Duodenal mucosa (tissue), 2 donors: ENCODE data around the gene UNC79.
"Not testable (repeated sequence)": the region's sequence is repeated elsewhere in the genome, so short reads cannot be mapped to it uniquely, and the experiment has no call there.

ENCODE experiments used
- H3K27ac ChIP-seq: one replicate; pipeline ENCODE4 v1.7.0; 2013; ENCODE audit warnings: low read depth, low read length
- H3K27me3 ChIP-seq, 2 donors: one replicate each; pipeline ENCODE4 v1.7.0; 2013; ENCODE audit warnings: low read length in 2 of 2, control low read depth in 1 of 2; ENCODE audit not compliant: insufficient read depth in 2 of 2, control insufficient read depth in 1 of 2
- H3K36me3 ChIP-seq, 2 donors: one replicate each; pipeline ENCODE4 v1.7.0; 2013; ENCODE audit warnings: low read length in 2 of 2, control low read depth in 1 of 2; ENCODE audit not compliant: insufficient read depth in 2 of 2, control insufficient read depth in 1 of 2
- H3K4me1 ChIP-seq, 2 donors: one replicate each; pipeline ENCODE4 v1.7.0; 2013; ENCODE audit warnings: low read length in 2 of 2, control low read depth in 1 of 2; ENCODE audit not compliant: insufficient read depth in 2 of 2, control insufficient read depth in 1 of 2
- H3K4me3 ChIP-seq, 2 donors: one replicate each; pipeline ENCODE4 v1.7.0; 2013; ENCODE audit warnings: low read length in 2 of 2, low read depth in 1 of 2
- H3K9ac ChIP-seq, 2 donors: one replicate each; pipeline ENCODE4 v1.7.0; 2013; ENCODE audit warnings: low read length in 2 of 2, low read depth in 1 of 2
- H3K9me3 ChIP-seq, 2 donors: one replicate each; pipeline ENCODE4 v1.7.0; 2013; ENCODE audit warnings: low read length in 2 of 2, control low read depth in 1 of 2; ENCODE audit not compliant: control insufficient read depth in 1 of 2

Gene UNC79

DNA sequence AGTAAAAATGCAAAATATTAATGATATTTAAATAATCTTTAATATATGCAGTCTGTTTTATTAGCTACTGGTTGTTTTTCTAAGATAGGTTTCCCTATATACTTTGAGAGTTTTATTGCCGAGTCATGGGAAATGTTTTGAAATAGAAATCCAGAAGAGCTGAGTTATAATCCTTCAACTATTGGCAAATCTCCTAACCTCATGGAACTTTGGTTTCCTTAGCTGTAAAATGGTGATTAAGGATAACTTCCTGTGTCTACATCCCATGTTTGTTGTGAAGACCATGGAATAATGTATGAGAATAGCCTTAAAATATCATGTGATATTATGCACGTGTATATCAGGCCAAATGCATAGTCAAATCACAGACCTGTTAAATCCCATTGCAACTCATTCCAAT, 51.0 kb downstream of the UNC79 start:
- Histone ChIP-seq H3K9ac (no peak overlapping the region), H3K9me3 (no peaks in the 10 kb centered on the region), H3K36me3 (no peaks in the 10 kb centered on the region), H3K4me1 (no peaks in the 10 kb centered on the region), H3K27ac (no peak overlapping the region), H3K4me3 (no peak overlapping the region), H3K27me3 (no peaks in the 10 kb centered on the region)

DNA sequence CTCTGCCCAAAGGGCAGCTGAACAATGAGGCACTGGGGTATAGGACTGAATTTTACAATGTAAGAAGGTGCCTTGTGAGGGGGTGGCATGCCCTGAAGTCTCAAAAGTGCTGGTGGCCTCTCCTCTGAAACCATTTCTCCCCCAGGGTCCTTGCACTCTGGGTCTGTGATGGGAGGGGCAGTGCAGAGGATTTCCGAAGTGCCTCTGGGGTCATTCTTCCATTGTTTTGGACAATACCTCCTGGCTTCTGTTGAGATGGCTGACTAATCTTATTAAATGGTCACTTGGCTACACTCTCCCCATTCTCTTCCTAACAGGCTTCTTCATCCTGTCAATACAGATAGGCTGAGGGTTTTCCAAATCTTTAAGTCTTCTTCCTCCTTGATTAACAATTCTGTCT, 59.3 kb downstream of the UNC79 start:
- no peaks in the 10 kb centered on the region for H3K36me3 ChIP-seq
- H3K9ac ChIP-seq = no peak overlapping the region
- peaks cover 0 to 3% of the 10 kb centered on the region in 2 donors for H3K9me3 ChIP-seq

DNA sequence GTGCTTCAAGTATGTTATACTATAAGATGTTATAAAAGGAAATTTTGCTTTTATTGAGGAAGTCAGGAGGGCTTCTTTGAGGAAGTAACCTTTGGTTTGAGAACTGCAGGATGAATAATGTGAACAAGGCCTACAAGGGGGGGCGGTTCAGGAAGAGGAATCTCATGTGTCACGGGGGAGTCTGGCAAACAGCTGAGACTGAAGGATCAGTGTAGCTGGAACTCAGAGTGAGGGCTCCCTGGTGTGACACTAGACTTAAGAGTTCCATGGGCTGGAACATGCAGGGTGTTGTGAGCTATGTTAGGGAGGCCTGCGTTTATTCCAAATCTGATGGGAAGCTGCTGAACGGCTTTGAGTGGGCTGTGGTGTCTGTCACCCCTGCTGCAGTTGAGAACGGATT, 62.3 kb downstream of the UNC79 start:
- no peaks in the 10 kb centered on the region for H3K4me1 ChIP-seq
- H3K27me3 ChIP-seq = no peaks in the 10 kb centered on the region
- H3K9me3 ChIP-seq = peaks cover 0 to 3% of the 10 kb centered on the region in 2 donors
- no peaks in the 10 kb centered on the region for H3K36me3 ChIP-seq
- H3K9ac ChIP-seq = no peak overlapping the region
- no peak overlapping the region for H3K4me3 ChIP-seq
- no peak overlapping the region for H3K27ac ChIP-seq

More for the DNA sequence above, 59.3 kb downstream of the UNC79 start:
- H3K27me3 ChIP-seq = no peaks in the 10 kb centered on the region
- H3K4me1 ChIP-seq = no peaks in the 10 kb centered on the region
- no peak overlapping the region for H3K27ac ChIP-seq
- no peak overlapping the region for H3K4me3 ChIP-seq

DNA sequence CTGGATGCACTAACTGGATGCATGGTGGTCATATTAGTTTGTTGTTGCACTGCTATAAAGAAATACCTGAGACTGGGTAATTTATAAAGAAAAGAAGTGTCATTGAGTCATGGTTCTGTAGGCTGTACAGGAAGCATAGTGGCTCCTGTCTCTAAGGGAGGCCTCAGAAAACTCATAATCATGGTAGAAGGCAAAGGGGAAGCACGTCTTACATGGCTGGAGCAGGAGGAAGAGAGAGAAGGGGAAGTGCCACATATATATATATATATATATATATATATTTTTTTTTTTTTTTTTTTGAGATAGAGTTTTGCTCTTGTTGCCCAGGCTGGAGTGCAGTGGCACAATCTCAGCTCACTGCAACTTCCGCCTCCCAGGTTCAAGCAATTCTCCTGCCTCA, 62.9 kb downstream of the UNC79 start:
- H3K4me1 ChIP-seq, H3K27me3 ChIP-seq, H3K27ac ChIP-seq, H3K4me3 ChIP-seq, H3K36me3 ChIP-seq, H3K9ac ChIP-seq, H3K9me3 ChIP-seq: not testable (repeated sequence)

DNA sequence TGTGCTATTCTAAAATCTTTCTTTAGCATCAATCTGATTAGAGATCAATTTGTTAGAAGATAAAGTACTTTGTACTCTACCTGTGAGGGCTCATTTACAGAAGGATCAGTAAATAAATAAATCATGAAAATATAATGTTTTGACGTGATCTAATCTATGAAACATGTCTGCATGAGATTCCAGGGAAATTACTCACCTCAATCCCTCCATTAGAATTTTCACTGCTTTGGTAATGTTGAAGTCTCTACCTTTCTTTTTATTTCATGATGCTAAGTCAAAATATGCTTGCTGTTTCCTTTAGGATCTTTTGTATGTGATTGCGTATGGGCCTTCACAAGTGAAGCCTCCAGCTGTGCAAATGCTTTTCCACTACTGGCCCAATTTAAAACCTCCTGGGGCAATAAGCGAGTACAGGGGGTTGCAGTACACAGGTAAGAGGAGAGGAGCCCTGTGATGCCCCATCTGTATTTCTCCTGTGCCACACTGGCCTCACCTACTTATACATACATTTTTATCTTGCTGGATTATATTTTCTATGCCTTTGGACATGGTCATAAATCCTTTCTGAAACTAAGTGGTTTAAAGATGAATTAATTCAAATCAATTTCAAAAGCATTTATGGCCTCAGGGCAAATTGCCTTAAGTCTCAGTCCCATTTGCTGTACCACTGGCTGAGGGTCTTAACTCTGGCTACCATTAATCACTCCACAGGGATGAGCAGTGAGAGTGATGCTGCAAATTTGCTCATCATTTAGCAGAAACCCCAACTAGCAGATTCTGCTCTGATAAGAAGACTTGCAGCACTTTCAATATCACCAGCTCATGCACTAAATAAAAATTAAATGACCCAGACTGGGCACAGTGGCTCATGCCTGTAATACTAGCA, 66.4 kb downstream of the UNC79 start:
- no peaks in the 10 kb centered on the region for H3K36me3 ChIP-seq
- no peaks in the 10 kb centered on the region for H3K9me3 ChIP-seq
- H3K4me3 ChIP-seq = no peak overlapping the region
- H3K27me3 ChIP-seq = no peaks in the 10 kb centered on the region
- no peak overlapping the region for H3K9ac ChIP-seq
- no peak overlapping the region for H3K27ac ChIP-seq
- H3K4me1 ChIP-seq = no peaks in the 10 kb centered on the region

DNA sequence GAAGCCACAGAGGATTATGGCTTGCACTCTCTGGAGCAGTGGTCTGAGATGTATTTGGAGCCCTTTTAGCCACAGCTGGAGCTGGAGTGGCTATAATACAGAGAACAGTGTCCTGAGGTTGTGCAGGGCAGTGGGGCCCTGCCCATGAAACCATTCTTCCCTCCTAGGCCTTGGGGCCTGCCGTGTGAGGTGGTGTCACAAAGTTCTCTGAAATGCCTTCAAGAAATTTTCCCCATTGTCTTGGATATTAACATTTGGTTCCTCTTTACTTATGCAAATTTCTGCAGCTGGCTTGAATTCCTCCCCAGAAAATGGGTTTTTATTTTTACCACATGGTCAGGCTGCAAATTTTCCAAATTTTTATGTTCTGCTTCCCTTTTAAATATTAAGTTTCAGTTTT, 79.3 kb downstream of the UNC79 start:
- no peaks in the 10 kb centered on the region for H3K9me3 ChIP-seq
- H3K4me1 ChIP-seq = no peaks in the 10 kb centered on the region
- H3K27me3 ChIP-seq = no peaks in the 10 kb centered on the region
- no peak overlapping the region for H3K27ac ChIP-seq
- H3K36me3 ChIP-seq = no peaks in the 10 kb centered on the region
- no peak overlapping the region for H3K9ac ChIP-seq
- no peak overlapping the region for H3K4me3 ChIP-seq

DNA sequence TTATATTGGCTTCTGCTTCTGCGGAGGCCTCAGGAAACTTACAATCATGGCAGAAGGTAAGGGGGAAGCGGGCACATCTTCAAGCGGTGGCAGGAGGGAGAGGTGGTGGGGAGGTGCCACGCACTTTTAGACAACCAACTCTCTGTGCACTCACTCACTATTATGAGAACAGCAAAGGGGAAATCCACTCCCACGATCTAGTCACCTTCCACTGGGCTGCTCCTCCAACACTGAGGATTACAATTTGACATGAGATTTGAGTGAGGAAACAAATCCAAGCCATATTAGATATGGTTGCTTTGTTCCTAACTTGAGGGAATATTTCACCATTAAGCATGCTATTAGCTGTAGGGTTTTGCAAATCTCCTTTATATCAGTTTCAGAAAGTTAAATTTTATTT, 80.3 kb downstream of the UNC79 start:
- no peak overlapping the region for H3K4me3 ChIP-seq
- no peaks in the 10 kb centered on the region for H3K4me1 ChIP-seq
- no peaks in the 10 kb centered on the region for H3K36me3 ChIP-seq
- no peaks in the 10 kb centered on the region for H3K27me3 ChIP-seq
- H3K9me3 ChIP-seq = no peaks in the 10 kb centered on the region
- H3K9ac ChIP-seq = no peak overlapping the region
- no peak overlapping the region for H3K27ac ChIP-seq

DNA sequence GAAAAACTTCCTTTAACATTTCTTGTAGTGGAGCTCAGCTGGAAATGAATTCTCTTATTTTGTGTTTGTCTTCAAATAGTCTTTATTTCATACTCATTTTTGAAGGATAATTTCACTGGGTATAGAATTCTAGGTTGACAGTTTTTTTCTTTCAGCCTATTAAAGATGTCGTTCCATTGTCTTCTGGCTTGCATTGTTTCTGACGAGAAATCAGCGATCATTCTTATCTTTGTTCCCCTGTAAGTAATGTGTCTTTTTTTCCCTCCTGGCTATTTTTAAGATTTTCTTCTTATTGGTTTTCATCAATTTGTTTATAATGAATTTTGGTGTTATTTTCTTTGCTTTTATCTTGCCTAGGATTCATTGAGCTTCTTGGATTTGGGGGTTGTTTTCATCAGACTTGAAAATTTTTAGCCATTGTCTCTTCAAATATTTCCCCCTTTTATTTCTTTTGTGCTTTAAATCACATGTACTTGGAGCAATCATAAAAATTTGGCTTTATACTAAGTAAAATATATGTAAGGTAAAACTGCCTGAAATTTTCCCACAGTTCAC, 89.4 kb downstream of the UNC79 start:
- H3K27me3 ChIP-seq = no peaks in the 10 kb centered on the region
- H3K4me3 ChIP-seq = no peak overlapping the region
- H3K36me3 ChIP-seq = no peaks in the 10 kb centered on the region
- peaks cover 11 to 22% of the 10 kb centered on the region in 2 donors for H3K9me3 ChIP-seq
- H3K9ac ChIP-seq = no peak overlapping the region
- no peak overlapping the region for H3K27ac ChIP-seq
- no peaks in the 10 kb centered on the region for H3K4me1 ChIP-seq

DNA sequence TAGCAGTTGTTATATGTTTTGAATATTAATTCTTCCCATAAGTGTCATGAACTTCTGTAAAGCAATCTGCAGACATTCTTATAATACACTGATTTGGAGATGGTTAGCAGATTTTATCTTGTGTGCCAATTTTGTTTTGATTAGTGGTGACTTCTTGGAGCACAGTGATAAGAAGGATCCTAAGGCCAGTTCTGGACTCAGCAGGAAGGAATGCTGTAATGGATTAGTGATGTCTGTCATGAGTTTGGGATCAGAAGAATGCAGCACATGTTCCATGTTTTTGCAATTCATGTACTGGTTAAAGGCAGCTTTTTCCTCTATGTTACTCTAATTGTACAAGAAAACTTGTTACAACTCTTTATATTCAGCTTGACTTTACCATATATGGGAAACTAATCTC, 91.5 kb downstream of the UNC79 start:
- no peak overlapping the region for H3K9ac ChIP-seq
- peaks cover 11 to 22% of the 10 kb centered on the region in 2 donors for H3K9me3 ChIP-seq
- no peak overlapping the region for H3K27ac ChIP-seq
- H3K27me3 ChIP-seq = no peaks in the 10 kb centered on the region
- no peak overlapping the region for H3K4me3 ChIP-seq
- H3K4me1 ChIP-seq = no peaks in the 10 kb centered on the region
- no peaks in the 10 kb centered on the region for H3K36me3 ChIP-seq

DNA sequence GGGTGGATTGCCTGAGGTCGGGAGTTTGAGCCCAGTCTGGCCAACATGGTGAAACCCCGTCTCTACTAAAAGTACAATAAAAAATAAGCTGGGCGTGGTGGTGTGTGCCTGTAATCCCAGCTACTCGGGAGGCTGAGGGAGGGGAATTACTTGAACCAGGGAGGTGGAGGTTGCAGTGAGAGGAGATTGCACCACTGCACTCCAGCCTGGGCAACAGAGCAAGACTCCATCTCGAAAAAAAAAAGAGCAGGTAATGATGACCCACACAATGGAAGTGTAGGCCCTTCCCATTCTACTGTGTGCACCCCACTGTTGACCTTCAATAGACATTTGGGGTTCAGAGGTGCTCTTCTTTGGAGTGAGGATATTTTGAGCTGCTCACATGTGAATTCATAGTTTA, 94.5 kb downstream of the UNC79 start:
- not testable (repeated sequence) for H3K4me3 ChIP-seq, H3K27me3 ChIP-seq, H3K36me3 ChIP-seq, H3K9ac ChIP-seq, H3K4me1 ChIP-seq, H3K27ac ChIP-seq
- peaks cover 3 to 12% of the 10 kb centered on the region in 2 donors for H3K9me3 ChIP-seq
